Stimulated activated CD4-positive, alpha-beta T cell treated with anti-CD3 and anti-CD28 coated beads, Interleukin-12 subunit alpha, Interleukin-12 subunit beta, amount 100 ng/mL, for 24 hours (primary cell): Measurements from ENCODE around the gene CNTF.

Source experiments
- DNase-seq, 2 experiments: peaks; one replicate each; pipeline ENCODE4 v3.0.0-alpha.2; 2020; ENCODE audit warnings: low read depth in 2 of 2

Gene CNTF

DNA sequence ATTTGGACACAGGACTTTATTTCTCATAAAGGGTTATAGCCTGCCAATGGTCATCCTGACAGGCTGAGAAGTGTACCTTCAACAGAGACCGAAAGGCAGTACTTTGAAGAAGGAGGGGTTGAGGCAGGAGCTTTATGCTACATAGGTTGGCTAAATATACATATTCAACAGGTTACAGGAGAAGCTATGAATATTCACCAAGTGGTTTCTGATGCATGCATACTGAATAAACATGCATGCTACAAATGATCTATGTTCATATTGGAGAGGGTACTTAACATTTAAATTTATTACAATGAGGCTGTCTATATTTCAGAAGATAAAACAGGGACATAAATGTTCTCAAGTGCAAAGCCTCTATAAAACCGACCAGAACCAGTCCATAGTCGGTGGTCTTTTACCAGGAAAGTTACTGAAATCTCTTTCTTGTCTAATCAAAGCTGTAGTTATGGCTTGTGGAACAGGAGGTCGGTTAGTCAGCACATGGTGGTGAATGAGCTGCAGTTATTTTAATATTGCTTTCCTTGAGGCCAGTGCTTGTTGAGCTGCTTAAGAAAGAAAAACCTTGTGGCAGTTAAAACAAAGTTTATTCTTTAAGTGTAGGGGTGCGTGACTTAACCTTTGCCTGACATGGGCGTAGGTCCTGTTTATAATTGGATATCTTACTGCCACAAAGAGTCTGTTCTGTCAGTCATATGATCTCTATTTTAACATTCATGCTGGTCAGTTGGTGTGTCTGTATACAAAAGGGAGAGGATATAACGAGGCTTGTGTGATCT is 19.5 kb downstream of the CNTF start:
- no peak for DNase-seq

DNA sequence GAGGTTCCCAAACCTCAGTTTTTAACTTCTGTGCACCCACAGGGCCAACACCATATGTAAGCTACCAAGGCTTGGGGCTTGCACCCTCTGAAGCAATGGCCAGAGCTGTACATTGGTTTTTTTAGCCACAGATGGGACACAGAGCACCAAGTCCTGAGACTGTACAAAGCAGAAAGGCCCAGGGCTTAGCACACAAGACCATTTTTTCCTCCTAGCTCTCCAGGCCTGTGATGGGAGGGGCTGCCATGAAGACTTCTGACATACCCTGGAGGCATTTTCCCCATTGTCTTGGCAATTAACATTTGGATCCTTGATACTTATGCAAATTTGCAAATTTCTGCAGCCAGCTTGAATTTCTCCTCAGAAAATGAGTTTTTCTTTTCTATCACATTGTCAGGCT is 23.4 kb downstream of the CNTF start:
- DNase-seq: no peak

DNA sequence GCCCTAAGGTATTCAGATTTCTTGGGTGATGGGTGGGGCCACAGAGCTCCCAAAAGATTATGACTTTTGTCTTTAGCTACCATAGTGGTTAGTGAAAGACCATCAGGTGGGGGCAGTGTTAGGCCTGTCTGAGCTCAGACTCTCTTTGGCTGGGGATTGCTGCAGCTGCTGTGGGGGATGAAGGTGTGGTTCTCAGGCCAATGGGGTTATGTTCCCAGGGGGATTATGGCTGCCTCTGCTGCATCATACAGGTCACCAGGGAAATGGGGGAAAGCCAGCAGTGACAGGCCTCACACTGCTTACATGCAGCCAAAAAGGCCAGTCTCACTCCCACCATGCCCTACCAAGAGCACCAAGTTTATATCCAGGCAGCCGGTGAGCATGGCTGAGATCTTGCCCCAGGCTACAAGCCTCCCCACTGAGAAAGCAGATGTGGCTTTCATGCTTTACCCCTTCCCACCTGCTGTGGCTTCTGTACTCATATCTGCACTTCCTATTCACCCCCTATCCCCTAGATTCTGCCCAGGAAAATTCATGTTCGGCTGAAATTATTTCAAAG is 24.8 kb downstream of the CNTF start:
- DNase-seq: no peak

DNA sequence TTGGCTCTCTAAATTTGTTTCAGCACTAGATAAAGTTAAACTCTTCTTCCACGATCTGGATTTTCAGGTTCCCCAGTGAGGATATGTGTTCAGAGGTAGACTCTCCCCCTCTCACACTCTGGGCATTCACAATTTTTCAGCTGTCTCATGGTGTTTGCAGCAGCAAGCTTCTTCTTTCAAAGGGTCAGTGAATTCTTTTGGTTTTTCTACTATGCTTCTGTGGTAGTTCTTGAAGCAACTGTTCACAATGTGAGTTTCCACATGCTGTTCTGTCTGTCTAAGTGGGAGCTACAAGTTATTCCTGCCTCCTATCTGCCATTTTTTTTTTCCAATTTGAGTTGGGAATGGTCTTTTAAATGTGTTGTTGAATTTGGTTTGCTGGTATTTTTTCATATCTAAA is 25.4 kb downstream of the CNTF start:
- no peak for DNase-seq

DNA sequence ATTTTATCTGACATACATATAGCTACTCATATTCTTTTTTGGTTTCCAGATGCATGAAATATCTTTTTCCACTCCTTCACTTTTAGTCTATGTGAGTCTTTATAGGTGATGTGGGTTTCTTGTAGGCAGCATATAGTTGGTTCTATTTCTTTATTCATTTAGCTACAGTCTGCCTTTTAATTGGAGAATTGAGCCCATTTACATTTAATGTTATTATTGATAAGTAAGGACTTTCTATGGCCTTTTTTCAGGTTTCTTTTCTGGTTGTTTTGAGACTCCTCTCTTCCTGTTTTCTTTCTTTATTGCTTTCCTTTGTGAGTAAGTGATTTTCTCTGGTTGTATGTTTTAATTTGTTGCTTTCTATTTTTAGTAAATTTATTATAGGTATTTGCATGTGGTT is 27.2 kb downstream of the CNTF start:
- DNase-seq: no peak

DNA sequence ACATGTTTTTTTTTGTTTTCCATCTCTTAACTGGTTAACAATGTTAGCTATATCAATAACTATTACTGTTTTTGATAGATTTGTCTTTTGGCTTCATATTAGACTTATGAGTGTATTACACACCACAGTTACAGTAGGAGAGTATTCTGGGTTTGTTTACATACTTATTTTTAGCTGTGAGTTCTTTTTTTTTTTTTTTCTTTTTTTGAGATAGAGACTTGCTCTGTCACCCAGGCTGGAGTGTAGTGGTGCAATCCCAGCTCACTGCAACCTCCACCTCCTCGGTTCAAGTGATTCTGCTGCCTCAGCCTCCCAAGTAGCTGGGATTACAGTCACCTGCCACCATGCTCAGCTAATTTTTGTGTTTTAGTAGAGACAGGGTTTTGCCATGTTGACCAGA is 28.0 kb downstream of the CNTF start:
- DNase-seq: no peak

DNA sequence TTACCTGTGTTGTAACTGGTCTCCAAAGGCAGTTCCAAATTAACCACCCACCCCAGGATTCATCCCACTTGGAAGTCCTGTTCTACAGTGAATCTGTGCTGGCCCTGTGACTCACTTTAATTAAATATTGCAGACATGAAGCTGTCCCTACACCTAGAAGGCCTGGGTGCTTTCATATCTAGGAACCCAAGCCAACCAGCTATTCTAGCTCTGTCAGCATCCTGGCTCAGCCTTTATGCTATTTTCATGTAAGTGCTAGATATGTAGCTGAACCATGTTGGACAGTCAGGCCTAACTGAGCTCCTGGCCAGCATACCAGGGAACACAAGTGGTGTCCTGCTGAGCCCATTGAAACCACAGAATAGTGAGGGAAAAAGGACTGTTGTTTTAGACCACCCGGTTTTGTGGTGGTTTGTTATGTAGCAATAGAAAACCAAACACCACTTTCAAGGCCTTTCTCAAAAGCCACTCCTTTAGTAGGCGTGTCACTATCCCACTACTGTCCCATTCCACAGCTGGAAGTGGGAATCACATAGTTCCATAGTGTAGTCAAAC is 30.3 kb downstream of the CNTF start:
- DNase-seq: no peak

DNA sequence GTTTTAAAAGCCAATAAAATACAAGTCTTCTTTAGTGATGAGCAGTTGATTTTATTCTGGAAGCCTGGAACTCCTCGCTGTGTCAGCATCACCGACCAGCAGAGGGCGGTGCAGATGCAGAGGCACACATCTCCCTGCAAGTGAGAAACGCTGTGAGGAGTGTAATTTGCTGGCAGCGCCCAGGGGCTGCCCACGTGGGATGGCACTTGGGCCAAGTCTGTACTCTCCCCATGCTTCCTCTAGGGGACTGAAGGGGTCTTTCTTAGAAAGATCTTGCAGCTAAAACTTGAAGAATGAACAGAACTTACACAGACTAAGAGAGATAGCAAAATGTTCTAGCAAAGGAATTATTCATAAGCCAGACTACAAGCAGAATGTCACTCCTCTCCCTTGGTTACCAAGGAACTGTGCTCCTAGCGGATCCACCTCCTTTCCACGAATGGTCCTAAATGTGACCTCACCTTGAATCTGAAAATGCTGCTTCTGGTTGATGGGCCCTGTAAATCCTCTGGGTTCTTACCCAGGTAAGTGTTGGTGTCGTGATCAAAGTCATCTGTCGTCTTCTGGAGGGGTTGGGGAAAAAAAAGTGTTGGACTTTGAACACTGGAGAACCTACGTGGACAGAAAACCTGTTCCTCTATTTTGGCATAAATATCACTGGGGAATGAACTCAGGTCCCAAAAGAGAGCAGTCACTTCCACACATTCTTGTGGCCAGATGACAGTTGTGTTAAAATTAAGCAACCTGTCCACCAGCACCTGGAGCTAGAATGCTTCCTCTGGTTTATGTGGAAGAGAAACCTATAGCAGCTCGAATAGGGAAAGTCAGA is 31.8 kb downstream of the CNTF start:
- peak; percentile 53 to 75 for DNase-seq

DNA sequence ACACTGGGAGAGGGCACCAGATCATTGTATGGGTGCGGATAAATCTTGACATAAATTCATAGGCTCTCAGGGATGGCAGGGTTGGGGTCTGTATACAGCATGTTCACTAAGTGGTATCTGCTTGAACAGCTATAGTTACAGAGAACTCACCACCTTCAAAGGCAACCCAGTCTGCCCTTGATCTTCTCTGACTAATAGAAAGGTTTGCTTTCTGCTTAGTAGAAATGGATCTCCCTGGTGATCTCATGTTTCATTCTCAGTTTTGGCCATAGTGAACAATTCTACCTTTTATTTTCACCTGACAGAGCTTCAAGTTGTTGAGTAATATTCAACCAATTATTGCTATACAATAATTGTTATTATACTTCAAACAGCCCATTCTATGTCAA is 32.4 kb downstream of the CNTF start:
- peak in 1 of 2 experiments; percentile 3 for DNase-seq

DNA sequence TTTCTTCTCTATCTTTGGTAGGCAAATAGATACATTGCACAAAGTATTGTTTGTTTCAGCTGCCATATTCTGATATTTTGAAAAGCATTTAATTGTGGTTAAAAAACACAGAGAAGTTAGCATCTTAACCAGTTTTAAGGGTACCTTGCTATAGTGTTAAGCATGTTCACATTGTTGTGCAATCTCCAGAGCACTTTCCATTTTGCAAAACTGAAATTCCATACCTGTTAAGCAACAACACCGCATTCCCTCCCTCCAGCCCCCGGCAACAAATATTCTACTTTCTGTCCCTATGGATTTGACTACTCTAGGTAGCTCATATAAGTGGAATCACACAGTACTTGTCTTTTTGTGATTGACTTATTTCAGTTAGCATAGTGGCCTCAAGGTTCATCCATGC is 33.9 kb downstream of the CNTF start:
- DNase-seq: no peak

DNA sequence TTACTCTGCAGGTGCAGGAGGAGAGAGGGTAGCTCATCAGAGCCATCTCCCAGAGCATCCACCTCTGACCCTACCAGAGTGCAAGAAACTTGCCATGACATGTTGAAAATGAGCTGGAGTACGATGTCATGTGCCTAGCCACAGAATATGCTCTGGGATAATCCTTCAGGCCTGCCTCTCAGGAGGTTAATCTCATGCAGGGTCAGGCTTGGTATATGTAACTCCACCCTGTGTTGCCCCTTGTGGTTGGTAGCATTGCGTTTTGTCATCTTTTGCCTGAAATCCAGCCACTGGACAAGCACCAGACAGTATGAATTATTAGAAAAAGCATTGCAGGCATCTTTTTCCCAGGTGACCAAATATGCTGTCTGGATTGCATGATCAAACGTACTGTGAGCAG is 36.2 kb downstream of the CNTF start:
- no peak for DNase-seq

DNA sequence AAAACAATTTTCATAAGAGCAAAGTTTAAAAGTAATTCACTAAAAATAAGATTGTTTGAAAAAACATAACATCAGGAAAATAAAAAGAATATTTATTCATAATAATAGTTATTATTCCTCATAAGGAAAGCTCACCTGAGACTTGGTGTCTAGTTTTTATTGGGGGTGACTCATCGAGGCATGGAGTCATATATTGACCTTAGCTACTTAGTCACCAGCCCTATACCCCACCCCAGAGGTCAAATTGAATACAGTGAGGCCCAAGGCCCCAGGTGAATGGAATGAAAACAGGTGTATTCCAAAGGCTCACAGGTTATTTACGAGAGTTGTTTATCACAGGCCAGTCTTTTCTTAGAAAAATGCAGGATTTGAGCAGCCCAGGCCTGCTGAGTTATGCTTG is 36.9 kb downstream of the CNTF start:
- DNase-seq: no peak

DNA sequence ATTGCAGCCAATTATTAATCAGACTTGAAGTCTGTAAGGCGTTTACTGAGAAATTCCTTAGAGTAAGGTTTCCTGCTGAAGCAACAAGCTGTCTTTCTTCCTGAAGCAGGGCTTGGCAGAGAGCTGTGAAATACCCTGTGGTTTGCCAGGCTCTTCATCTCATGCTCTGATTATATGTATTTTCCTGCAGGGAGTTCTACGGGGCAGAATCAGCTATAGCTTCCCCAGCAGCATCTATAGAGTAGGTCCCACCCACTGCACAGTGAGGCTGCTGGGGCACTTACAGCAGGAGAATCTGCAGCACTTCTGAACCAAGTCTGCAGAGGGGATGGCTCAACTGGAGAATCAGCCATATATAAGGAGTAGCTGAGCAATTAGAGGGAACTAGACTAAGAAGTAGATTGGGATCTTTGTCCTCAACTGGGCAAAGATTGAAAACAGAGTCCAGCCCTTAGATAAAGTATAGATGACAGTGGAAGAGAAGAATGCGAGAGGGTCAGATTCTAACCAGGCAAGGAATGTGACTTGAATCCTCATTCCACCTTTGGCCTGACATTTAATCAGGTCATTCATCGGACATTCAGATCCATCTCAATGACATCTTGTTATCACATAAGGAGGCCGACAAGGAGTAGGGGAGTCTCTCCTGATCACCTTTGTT is 37.6 kb downstream of the CNTF start:
- no peak for DNase-seq

DNA sequence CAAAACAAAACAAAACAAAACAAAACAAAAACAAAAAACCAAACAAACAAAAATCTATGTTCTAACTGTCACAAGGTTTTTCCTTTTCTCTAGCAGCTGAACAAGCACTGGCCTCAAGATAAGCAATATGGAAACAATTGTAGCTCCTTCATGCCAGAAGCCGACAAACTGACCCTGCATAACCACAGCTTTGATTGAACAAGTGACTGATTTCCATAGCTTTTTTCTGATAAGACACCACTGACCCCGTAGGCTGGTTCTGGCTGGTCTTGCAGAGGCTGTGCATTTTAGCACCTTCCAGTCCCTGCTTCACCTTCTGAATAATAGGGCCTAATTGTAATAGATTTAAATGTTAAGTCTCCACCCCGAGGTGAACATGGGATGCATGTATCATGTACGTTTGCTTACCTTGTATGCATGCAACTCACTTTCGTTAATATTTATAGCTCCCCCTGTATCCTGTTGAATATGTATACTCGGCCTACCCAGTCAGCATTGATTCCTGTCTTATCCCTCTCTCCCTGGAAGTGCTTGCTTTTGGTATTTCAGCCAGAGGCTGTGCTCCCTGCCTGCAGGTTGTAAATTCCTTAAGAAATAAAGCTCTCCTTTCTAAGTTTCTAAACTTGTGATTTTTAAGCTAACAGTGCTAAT is 49.6 kb downstream of the CNTF start:
- DNase-seq: no peak

DNA sequence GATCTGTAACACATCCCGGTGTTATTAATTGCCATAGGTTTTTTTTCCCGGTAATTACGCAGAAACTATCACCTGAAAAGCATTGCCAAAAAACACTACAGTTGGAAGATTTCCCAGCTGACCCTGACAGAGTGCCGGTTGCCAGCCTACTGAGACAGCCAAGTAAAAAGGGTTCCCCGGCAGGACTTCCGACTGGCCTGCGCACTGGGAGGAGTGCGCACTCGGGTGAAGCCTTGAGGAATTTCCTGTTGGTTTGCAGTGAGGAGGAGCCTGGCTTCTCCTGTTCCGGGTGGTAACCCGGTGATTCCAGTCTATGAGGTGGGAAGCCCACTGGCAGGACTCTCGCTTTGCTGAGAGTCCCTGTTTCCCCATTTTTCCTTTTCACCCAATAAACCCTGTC is 52.1 kb downstream of the CNTF start:
- DNase-seq: no peak
